Lower leg skin (tissue), 4 donors: ENCODE data around the gene FMO4. TPM values are rescaled to one million over a fixed set of nuclear protein-coding genes. Genes with fewer than 3 reads are reported as not detected.
"Not testable (repeated sequence)": the region's sequence is repeated elsewhere in the genome, so short reads cannot be mapped to it uniquely, and the experiment has no call there.

ENCODE experiments used
- DNase-seq, 2 donors: peaks; one replicate each; pipeline ENCODE4 v3.0.0-alpha.2; 2019; ENCODE audit warnings: low spot score in 2 of 2
- H3K4me3 ChIP-seq: fragments of 200-600 bp; sonication (generic); 2 replicates; pipeline ENCODE4 v1.5.1; 2017; ENCODE audit warnings: mild to moderate bottlenecking, low read depth; ENCODE audit not compliant: poor library complexity, severe bottlenecking
- POLR2A ChIP-seq, 2 donors: fragments of 450-650 bp; IDR thresholded peaks; one replicate each; pipeline ENCODE4 v1.6.1; 2016 to 2017; ENCODE audit warnings: antibody characterized with exemption in 2 of 2, mild to moderate bottlenecking in 1 of 2, moderate library complexity in 1 of 2
- WGBS, 2 donors: methylation state at CpG; one replicate each; pipeline ENCODE4 v1.1.5; 2018; 5-methylcytosine and 5-hydroxymethylcytosine counted together
- intact Hi-C: fragments of 100-400 bp; cut with DNase I; formaldehyde crosslinking; loops from one replicate; pipeline ENCODE4 v1.15.0; 2023; ENCODE audit warnings: low total_unique reads
- total RNA-seq, 4 donors: library from RNA; depleted of rRNA; stranded (reverse); fragments of >200 nt; gene quantifications; one replicate each; pipeline ENCODE4 v1.1.0, GENCODE V29; 2016
- TF ChIP-seq, protein P1 (sequence below), 3 donors: fragments of 450-650 bp; IDR thresholded peaks; one replicate each; pipeline ENCODE4 v1.5.1; 2016; ENCODE audit warnings: antibody characterized with exemption in 3 of 3, mild to moderate bottlenecking in 3 of 3, moderate library complexity in 2 of 3

The FMO4 gene
- total RNA-seq, 4 donors from 2014 or later, result 2.3 to 4.7 (median 3.2) TPM

DNA sequence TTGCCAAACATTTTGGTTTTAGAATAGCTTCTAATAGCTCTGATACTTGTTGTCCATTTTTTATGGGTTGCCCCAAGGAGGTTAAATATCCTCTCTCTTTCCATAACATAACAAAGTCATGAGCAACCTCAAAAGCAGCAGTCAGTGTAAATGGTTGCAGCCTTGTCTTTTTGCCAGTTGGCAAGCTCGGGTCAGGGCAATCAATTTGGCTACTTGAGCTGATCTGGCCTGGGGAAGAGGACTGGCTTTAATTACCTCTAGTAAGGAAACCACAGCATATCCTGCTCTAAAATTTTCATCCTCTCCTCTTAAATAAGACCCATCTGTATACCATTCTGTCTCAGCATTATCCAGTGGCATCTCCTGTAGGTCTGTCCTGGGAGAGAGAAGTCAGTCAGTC is 21.2 kb upstream of the FMO4 start:
- TF ChIP-seq, protein P1, sequence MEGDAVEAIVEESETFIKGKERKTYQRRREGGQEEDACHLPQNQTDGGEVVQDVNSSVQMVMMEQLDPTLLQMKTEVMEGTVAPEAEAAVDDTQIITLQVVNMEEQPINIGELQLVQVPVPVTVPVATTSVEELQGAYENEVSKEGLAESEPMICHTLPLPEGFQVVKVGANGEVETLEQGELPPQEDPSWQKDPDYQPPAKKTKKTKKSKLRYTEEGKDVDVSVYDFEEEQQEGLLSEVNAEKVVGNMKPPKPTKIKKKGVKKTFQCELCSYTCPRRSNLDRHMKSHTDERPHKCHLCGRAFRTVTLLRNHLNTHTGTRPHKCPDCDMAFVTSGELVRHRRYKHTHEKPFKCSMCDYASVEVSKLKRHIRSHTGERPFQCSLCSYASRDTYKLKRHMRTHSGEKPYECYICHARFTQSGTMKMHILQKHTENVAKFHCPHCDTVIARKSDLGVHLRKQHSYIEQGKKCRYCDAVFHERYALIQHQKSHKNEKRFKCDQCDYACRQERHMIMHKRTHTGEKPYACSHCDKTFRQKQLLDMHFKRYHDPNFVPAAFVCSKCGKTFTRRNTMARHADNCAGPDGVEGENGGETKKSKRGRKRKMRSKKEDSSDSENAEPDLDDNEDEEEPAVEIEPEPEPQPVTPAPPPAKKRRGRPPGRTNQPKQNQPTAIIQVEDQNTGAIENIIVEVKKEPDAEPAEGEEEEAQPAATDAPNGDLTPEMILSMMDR (IDR thresholded peaks at IDR 0.05), result no peak
- TF ChIP-seq POLR2A (IDR thresholded peaks at IDR 0.05), result no peak
- DNase-seq, result no peak
- 35 to 48% methylated on average over 1 of the region's 1 CpG for WGBS, 2 donors
- no peak overlapping the region for H3K4me3 ChIP-seq
- intact Hi-C loops, result no loop called here

DNA sequence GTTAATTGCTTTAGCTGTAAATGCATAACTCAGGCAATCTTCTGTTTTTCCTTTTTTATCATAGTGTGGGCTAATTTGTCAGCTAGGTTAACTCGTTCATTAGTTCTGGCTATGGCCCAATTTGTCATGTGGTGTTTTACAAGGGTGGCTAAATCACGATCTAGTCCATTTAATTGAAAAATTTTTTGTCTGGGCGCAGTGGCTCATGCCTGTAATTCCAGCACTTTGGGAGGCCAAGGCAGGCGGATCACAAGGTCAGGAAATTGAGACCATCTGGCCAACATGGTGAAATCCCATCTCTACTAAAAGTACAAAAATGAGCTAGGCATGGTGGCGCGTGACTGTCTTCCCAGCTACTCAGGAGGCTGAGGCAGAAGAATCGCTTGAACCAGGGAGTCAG is 18.6 kb upstream of the FMO4 start:
- 54 to 61% methylated on average over 7 of the region's 7 CpGs for WGBS, 2 donors
- intact Hi-C loops, H3K4me3 ChIP-seq: not testable (repeated sequence)
- DNase-seq, result peak; percentile 63 to 90

DNA sequence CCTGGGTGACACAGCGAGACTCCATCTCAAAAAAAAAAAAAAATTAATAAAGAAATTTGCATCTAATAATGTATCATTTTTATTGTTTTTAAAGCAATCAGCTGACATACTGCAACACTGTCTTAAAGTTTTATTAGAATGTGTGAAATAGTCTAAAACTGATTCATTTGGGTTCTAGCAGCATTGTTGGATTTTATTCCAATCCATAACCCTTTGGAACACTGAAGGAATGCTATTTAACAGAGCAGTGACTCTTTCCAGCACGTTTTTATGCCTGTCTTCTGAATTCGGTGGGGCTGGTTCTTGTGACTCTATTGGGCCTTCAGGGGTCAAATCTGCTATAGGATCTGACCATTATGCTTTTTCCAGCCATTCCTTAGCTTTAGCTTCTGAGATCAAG is 18.2 kb upstream of the FMO4 start:
- H3K4me3 ChIP-seq, result no peak overlapping the region
- WGBS, 2 donors, result 61 to 66% methylated on average over 3 of the region's 3 CpGs
- no peak for DNase-seq
- intact Hi-C loops, result no loop called here
- no peak for TF ChIP-seq POLR2A (IDR thresholded peaks at IDR 0.05)
- TF ChIP-seq, protein P1 (IDR thresholded peaks at IDR 0.05), result no peak

DNA sequence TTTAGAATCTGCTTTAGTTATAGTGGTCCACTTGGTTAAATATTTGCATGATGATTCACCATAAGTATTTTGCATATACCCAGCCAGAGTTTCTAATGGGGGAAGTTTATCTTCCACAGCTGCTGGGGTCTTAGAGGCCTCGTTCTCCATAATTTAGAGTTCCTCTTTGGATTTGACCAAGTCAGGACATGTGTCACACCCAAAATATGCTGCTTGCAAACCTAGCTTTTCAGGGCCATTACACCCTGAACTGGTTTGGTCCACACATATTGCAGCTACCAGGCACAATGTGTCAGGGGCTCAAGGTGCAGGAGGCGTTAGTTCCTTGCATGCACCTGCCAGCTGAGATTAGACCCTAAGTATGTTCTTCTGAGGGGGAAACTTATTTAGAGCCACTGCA is 17.1 kb upstream of the FMO4 start:
- DNase-seq, result no peak
- 75 to 95% methylated on average over 2 of the region's 2 CpGs for WGBS, 2 donors
- TF ChIP-seq POLR2A (IDR thresholded peaks at IDR 0.05), result no peak
- TF ChIP-seq, protein P1 (IDR thresholded peaks at IDR 0.05), result no peak
- H3K4me3 ChIP-seq, result no peak overlapping the region
- intact Hi-C loops, result no loop called here

DNA sequence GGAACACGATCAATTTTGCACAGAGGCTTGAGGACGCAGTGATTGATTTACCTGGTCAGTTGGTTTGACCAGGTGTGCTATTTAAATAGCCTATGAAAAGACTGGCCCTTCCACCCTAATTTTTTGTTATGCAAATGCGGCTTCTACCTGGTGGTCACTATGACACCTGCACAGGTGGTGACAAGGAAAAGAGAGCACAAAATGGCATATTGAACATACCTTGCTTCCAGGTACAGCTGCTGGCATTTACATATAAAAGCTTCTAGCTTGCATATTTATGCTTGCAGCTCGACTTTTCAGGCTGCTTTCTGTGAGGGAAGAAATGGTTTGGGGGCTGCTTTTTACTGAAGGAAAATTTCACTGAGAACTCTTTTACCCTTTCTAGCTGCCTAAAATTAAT is 15.3 kb upstream of the FMO4 start:
- DNase-seq, result no peak
- TF ChIP-seq POLR2A (IDR thresholded peaks at IDR 0.05), result no peak
- TF ChIP-seq, protein P1 (IDR thresholded peaks at IDR 0.05), result no peak
- intact Hi-C loops, result no loop called here
- no peak overlapping the region for H3K4me3 ChIP-seq
- WGBS, 2 donors, result 81 to 82% methylated on average over 4 of the region's 4 CpGs

DNA sequence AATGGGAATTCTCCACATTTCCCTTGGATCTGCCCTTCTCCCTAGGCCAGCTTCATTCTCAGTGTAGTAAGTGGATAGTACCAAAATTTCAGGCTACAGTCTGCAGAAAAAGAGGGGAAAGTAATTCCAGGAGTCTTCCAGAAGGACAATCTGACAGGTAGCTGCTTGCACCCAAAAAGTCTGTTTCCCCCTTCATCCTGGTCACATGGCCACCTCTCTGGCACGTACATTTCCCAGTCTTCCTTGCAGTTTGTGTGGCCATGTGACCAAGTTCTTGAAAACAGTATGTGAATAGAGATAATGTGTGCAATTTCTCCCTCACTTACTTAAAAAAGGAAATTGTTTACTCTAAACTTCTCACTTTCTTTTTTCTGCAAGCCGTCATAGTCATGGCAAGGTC is 14.6 kb upstream of the FMO4 start:
- intact Hi-C loops, result no loop called here
- DNase-seq, result no peak
- no peak for TF ChIP-seq POLR2A (IDR thresholded peaks at IDR 0.05)
- TF ChIP-seq, protein P1 (IDR thresholded peaks at IDR 0.05), result no peak
- H3K4me3 ChIP-seq, result no peak overlapping the region
- WGBS, 2 donors, result 85 to 88% methylated on average over 2 of the region's 2 CpGs
